GM12878 (cell line): ENCODE data around the gene RPL12. TPM values are rescaled to one million over a fixed set of nuclear protein-coding genes. Genes with fewer than 3 reads are reported as not detected.

ENCODE experiments used
- BHLHE40 ChIP-seq, 2 experiments: fragments of 450-650 bp in 1 of 2; IDR thresholded peaks; 2 replicates each; pipeline ENCODE4 v1.6.1; 2011 to 2017; ENCODE audit warnings: low read depth in 2 of 2, borderline replicate concordance in 1 of 2, improper control_type of control experiment in 1 of 2, low read length in 1 of 2, mild to moderate bottlenecking in 1 of 2
- E4F1 ChIP-seq: fragments of 450-650 bp; IDR thresholded peaks from 2 replicates; pipeline ENCODE4 v1.6.1; 2018; ENCODE audit warnings: borderline replicate concordance, mild to moderate bottlenecking; ENCODE audit not compliant: partially characterized antibody
- EZH2 ChIP-seq: IDR thresholded peaks from 2 replicates; pipeline ENCODE4 v1.6.1; 2012; ENCODE audit warnings: low read depth, mild to moderate bottlenecking, control low read depth, inconsistent platforms, low read length, borderline replicate concordance; ENCODE audit not compliant: control insufficient read depth
- GABPA ChIP-seq: IDR thresholded peaks from 2 replicates; pipeline ENCODE4 v1.6.1; 2014; ENCODE audit warnings: antibody characterized with exemption, low read depth, mild to moderate bottlenecking, inconsistent platforms
- HCFC1 ChIP-seq: fragments of 150-350 bp; IDR thresholded peaks from 2 replicates; pipeline ENCODE4 v1.6.1; 2014; ENCODE audit warnings: low read length
- LARP7 ChIP-seq: fragments of 450-650 bp; IDR thresholded peaks from 2 replicates; pipeline ENCODE4 v1.6.1; 2017; ENCODE audit warnings: mild to moderate bottlenecking
- MEF2A ChIP-seq: IDR thresholded peaks from 2 replicates; pipeline ENCODE4 v1.6.1; 2011; ENCODE audit warnings: low read depth, mild to moderate bottlenecking, low read length, moderate library complexity; ENCODE audit not compliant: insufficient read depth
- MTA3 ChIP-seq: IDR thresholded peaks from 2 replicates; pipeline ENCODE4 v1.6.1; 2012; ENCODE audit warnings: low read length, inconsistent platforms, borderline replicate concordance
- MYC ChIP-seq: IDR thresholded peaks from 2 replicates; pipeline ENCODE4 v1.6.1; 2011; ENCODE audit warnings: mild to moderate bottlenecking, low read length, moderate library complexity, inconsistent platforms; ENCODE audit not compliant: insufficient read depth, insufficient replicate concordance, insufficient read length, severe bottlenecking
- PML ChIP-seq: IDR thresholded peaks from 2 replicates; pipeline ENCODE4 v1.6.1; 2012; ENCODE audit warnings: low read length, inconsistent platforms
- RCOR1 ChIP-seq: conservative IDR thresholded peaks from 2 replicates; pipeline ENCODE4 v1.6.1; 2012; ENCODE audit warnings: low read depth, low read length, improper control_type of control experiment
- RELA ChIP-seq: fragments of 450-650 bp; IDR thresholded peaks from 2 replicates; pipeline ENCODE4 v1.8.0; 2014; ENCODE audit warnings: borderline replicate concordance; ENCODE audit not compliant: partially characterized antibody
- REST ChIP-seq: IDR thresholded peaks from 2 replicates; pipeline ENCODE4 v1.6.1; 2012; ENCODE audit warnings: mild to moderate bottlenecking, low read depth, low read length
- SIN3A ChIP-seq: IDR thresholded peaks from 2 replicates; pipeline ENCODE4 v1.6.1; 2012; ENCODE audit warnings: low read depth, low read length, improper control_type of control experiment
- SKIL ChIP-seq: fragments of 450-650 bp; IDR thresholded peaks from 2 replicates; pipeline ENCODE4 v1.6.1; 2017; ENCODE audit warnings: mild to moderate bottlenecking, low read depth, inconsistent platforms; ENCODE audit not compliant: poor library complexity, severe bottlenecking
- SMAD1 ChIP-seq: fragments of 450-650 bp; IDR thresholded peaks from 2 replicates; pipeline ENCODE4 v1.6.1; 2018; ENCODE audit warnings: mild to moderate bottlenecking, low read depth; ENCODE audit not compliant: partially characterized antibody
- SMAD5 ChIP-seq: IDR thresholded peaks from 2 replicates; pipeline ENCODE4 v1.6.1; 2016; ENCODE audit warnings: antibody characterized with exemption, low read depth
- SUPT20H ChIP-seq: IDR thresholded peaks from 2 replicates; pipeline ENCODE4 v1.6.1; 2011; ENCODE audit warnings: low read depth, mild to moderate bottlenecking, low read length, moderate library complexity, borderline replicate concordance; ENCODE audit not compliant: control insufficient read depth
- ZNF207 ChIP-seq: fragments of 450-650 bp; IDR thresholded peaks from 2 replicates; pipeline ENCODE4 v1.6.1; 2014; ENCODE audit warnings: antibody characterized with exemption, mild to moderate bottlenecking, borderline replicate concordance
- polyA plus RNA-seq, 11 experiments: library from polyadenylated mRNA; depleted of rRNA in 4 of 11; unstranded in 6 of 11; stranded (reverse) in 5 of 11; fragments of >200 nt; fragmentation: Nextera tagmentation in 4 of 11; fragmentation: Illumina TruSeq in 1 of 11; extraction: Ambion mirVana in 4 of 11; extraction: Trizol in 1 of 11; gene quantifications; 1 replicate in 1 of 11; 2 replicates in 10 of 11; pipeline versions ENCODE4 v1.2.1 to v1.2.3, GENCODE V29; 2011 to 2016; ENCODE audit warnings: inconsistent platforms in 2 of 11, missing spikeins in 2 of 11, low read depth in 1 of 11
- total RNA-seq, 4 experiments: library from RNA; depleted of rRNA in 3 of 4; stranded (reverse); fragments of >200 nt in 3 of 4; fragmentation: Illumina TruSeq in 1 of 4; extraction: Trizol in 1 of 4; gene quantifications; 2 replicates each; pipeline versions ENCODE4 v1.2.1 to v1.2.3, GENCODE V29; 2013 to 2021

RPL12 gene
- total and polyA plus RNA-seq, 10 of the 15 experiments (the other 5 are each of a cell fraction or from before 2014, with no cell fraction given): 961 to 5,544 (median 2,858) TPM

- TF ChIP-seq EZH2 (no peak), REST (peak; percentile 83), E4F1 (no peak), PML (peak; percentile 88), MYC (no peak), RELA (peak; percentile 34), ZNF207 (no peak), RCOR1 (no peak), SMAD1 (peak; percentile 49), SMAD5 (0 out of 2 replicates have a peak, but pooled peaks have one; percentile 49), SKIL (no peak), HCFC1 (peak; percentile 84), SUPT20H (no peak), SIN3A (peak; percentile 76; the same call in 1 of the 2 replicates), MEF2A (no peak), LARP7 (no peak; the same call in none of the 2 replicates), MTA3 (peak; percentile 42; the same call in 1 of the 2 replicates), BHLHE40 (IDR thresholded peaks at IDR 0.05; ENCODE audit: borderline replicate concordance in 1 of 2, low read depth in 2 of 2, low read length in 1 of 2) (0 out of 4 replicates have a peak, but pooled peaks of 1 of the 2 experiments have one; percentile 44), GABPA (peak; percentile 90)
Observed at GRCh38 chr9:127423934-127424675, 27.1 kb downstream of the RPL12 start, which contains the start of gene ZNF79 (continued).
